ACC112 (cell line): ENCODE data around the gene SLC39A12.

ENCODE experiments used
- H2AFZ ChIP-seq: fragments of 200-600 bp; sonication (generic); one replicate; pipeline ENCODE4 v1.6.0; 2017; ENCODE audit warnings: antibody characterized with exemption, low read length; ENCODE audit not compliant: unreplicated experiment
- H3K27ac ChIP-seq: fragments of 200-600 bp; sonication (generic); 2 replicates; pipeline ENCODE4 v1.5.1; 2014; ENCODE audit warnings: low read depth, mild to moderate bottlenecking, antibody characterized with exemption, low read length, moderate library complexity
- H3K27me3 ChIP-seq: fragments of 200-600 bp; sonication (generic); 2 replicates; pipeline ENCODE4 v1.6.1; 2014; ENCODE audit warnings: mild to moderate bottlenecking, antibody characterized with exemption, low read length, moderate library complexity, mixed read lengths; ENCODE audit not compliant: insufficient read depth
- H3K36me3 ChIP-seq: fragments of 200-600 bp; sonication (generic); 2 replicates; pipeline ENCODE4 v1.6.1; 2016; ENCODE audit warnings: mild to moderate bottlenecking, antibody characterized with exemption, low read length, moderate library complexity, mixed read lengths; ENCODE audit not compliant: insufficient read depth
- H3K4me1 ChIP-seq: fragments of 200-600 bp; sonication (generic); one replicate; pipeline ENCODE4 v1.6.1; 2016; ENCODE audit warnings: low read length, mixed read lengths; ENCODE audit not compliant: insufficient read depth, unreplicated experiment, control insufficient read depth
- H3K4me3 ChIP-seq: fragments of 200-600 bp; sonication (generic); 2 replicates; pipeline ENCODE4 v1.5.1; 2014; ENCODE audit warnings: mild to moderate bottlenecking, low read depth, low read length
- H3K79me2 ChIP-seq: fragments of 200-600 bp; sonication (generic); one replicate; pipeline ENCODE4 v1.6.0; 2016; ENCODE audit warnings: low read length; ENCODE audit not compliant: control insufficient read depth, unreplicated experiment, insufficient read depth

Gene SLC39A12

DNA sequence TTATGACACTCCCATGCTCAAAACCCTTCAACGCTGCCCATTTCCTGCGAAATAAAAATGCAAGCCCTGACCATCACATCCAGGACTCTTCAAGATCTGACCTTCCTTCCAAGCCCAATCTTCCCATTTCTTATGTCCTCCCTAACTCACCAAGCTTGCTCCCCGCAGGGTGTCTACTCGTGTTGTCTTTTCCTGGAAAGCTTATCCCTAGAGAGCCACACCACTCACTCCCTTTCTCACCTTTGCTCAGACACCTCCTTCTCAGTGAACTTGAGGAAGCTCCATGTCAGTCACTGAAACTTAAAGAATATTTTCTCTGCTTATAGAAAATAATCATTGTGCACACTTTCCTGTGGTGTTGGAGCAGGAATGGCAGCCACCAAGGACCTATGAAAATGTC is 134.1 kb downstream of the SLC39A12 start:
- Histone ChIP-seq H3K27ac (no peak overlapping the region), H2AFZ (no peak overlapping the region), H3K79me2 (no peaks in the 10 kb centered on the region), H3K36me3 (no peaks in the 10 kb centered on the region), H3K4me3 (no peak overlapping the region), H3K27me3 (peaks cover 29% of the 10 kb centered on the region), H3K4me1 (no peaks in the 10 kb centered on the region)

DNA sequence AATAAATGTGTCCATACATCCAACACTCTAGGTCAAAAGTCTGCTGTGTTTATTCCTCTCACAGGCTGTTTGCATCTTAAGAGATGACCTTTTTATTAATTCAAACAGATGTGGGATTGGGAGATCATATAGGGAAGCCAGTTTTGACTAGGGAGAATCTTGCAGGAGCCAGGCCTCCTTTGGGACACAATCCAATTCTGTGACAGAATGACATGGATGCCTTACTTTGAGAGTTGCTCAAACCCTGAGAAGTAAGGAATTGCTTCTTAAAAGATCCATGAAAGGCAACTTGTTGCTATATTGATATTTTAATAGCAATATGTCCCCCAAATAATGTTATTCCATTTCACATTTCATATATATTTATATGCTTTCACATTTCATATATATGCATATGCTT is 135.0 kb downstream of the SLC39A12 start:
- no peaks in the 10 kb centered on the region for H3K79me2 ChIP-seq
- peaks cover 29% of the 10 kb centered on the region for H3K27me3 ChIP-seq
- H3K36me3 ChIP-seq, result no peaks in the 10 kb centered on the region
- H3K4me1 ChIP-seq, result no peaks in the 10 kb centered on the region
- H3K27ac ChIP-seq, result no peak overlapping the region
- no peak overlapping the region for H3K4me3 ChIP-seq
- H2AFZ ChIP-seq, result no peak overlapping the region

DNA sequence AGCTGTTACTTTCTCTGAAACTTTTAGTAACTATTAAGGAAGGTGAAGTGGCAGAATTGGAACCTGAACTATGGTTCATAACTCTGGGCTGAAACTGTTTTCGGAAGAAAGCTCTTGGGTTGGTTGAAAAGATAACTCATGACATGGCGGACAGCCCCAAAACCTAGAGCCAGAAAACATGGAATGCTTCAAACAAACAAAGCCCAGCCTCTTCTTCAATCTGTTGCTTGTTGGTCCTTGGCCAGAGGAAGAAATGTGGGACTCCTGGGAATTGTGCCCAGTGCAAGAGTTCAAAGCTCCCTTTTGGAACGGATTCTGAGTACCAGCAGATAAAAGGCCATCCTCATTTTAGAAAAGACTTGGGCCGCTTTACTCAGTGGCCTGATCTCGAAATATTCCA is 135.6 kb downstream of the SLC39A12 start:
- no peak overlapping the region for H2AFZ ChIP-seq
- no peaks in the 10 kb centered on the region for H3K4me1 ChIP-seq
- H3K27ac ChIP-seq, result no peak overlapping the region
- no peaks in the 10 kb centered on the region for H3K79me2 ChIP-seq
- H3K27me3 ChIP-seq, result peaks cover 25% of the 10 kb centered on the region
- H3K36me3 ChIP-seq, result no peaks in the 10 kb centered on the region
- H3K4me3 ChIP-seq, result no peak overlapping the region
